Measurements from ENCODE around the gene TRHDE. TPM values are rescaled to one million over a fixed set of nuclear protein-coding genes. Genes with fewer than 3 reads are reported as not detected.

The TRHDE gene
- polyA plus RNA-seq, 2 of the 4 experiments (the other 2 are of a cell fraction) = 0.16 to 0.32 TPM

GRCh38 chr12:72618764-72619163 is 346.6 kb downstream of the TRHDE start:
- no peak for DNase-seq (ENCODE audit: low read depth in 1 of 2, low spot score in 1 of 2)
- ChIA-PET CTCF (no interaction called here), POLR2A (no interaction called here)
- H3K4me1 ChIP-seq = no peaks in the 10 kb centered on the region
- ATAC-seq = no peak
- TF ChIP-seq FOSL2 (IDR thresholded peaks at IDR 0.05) (no peak), FOSL2 (CRISPR knock-in tag; IDR thresholded peaks at IDR 0.05) (no peak), ZSCAN20 (CRISPR knock-in tag; IDR thresholded peaks at IDR 0.05) (no peak), PBX3 (IDR thresholded peaks at IDR 0.05) (no peak), ZFP36 (IDR thresholded peaks at IDR 0.05; ENCODE audit: borderline replicate concordance, partially characterized antibody) (no peak), BHLHE40 (IDR thresholded peaks at IDR 0.05; ENCODE audit: low read depth, low read length) (no peak), MAZ (IDR thresholded peaks at IDR 0.05; ENCODE audit: borderline replicate concordance, low read depth, low read length) (no peak), ATOH8 (CRISPR knock-in tag; IDR thresholded peaks at IDR 0.05; ENCODE audit: low read depth) (no peak), CBX2 (IDR thresholded peaks at IDR 0.05; ENCODE audit: borderline replicate concordance, low read depth) (no peak), KDM1A (IDR thresholded peaks at IDR 0.05; ENCODE audit: low read depth) (no peak), EHMT2 (IDR thresholded peaks at IDR 0.05; ENCODE audit: low read depth) (no peak)
- H3K9me3 ChIP-seq = no peaks in the 10 kb centered on the region
- no peak overlapping the region for H3K4me3 ChIP-seq
- H3K4me2 ChIP-seq = no peak overlapping the region
- 57% methylated on average over 6 of the region's 6 CpGs for WGBS (ENCODE audit: missing lambda C conversion rate)
- FAIRE-seq = no peak
- no peak overlapping the region for H3K27ac ChIP-seq

- TF ChIP-seq BCL3 (IDR thresholded peaks at IDR 0.05) = no peak
- TF ChIP-seq ZNF302 (CRISPR knock-in tag; IDR thresholded peaks at IDR 0.05) = no peak
- no peak for TF ChIP-seq USF2 (IDR thresholded peaks at IDR 0.05)
- no peak for TF ChIP-seq CEBPB (IDR thresholded peaks at IDR 0.05)
- no peak for TF ChIP-seq KDM5A (IDR thresholded peaks at IDR 0.05)
- Histone ChIP-seq H3K4me3 (no peak overlapping the region), H3K9me3 (no peaks in the 10 kb centered on the region), H3K4me1 (no peaks in the 10 kb centered on the region), H3K27ac (no peak overlapping the region), H3K4me2 (no peak overlapping the region)
- DNase-seq (ENCODE audit: low read depth in 1 of 2, low spot score in 1 of 2) (no peak), FAIRE-seq (no peak), ATAC-seq (no peak)
- POLR2A ChIA-PET = no interaction called here
- 3% methylated on average over 3 of the region's 3 CpGs for WGBS (ENCODE audit: missing lambda C conversion rate)
- CTCF ChIA-PET = no interaction called here
These were observed 350.4 kb downstream of the TRHDE start for GRCh38 chr12:72622556-72622955.

- ATAC-seq (no peak), FAIRE-seq (no peak), DNase-seq (ENCODE audit: low read depth in 1 of 2, low spot score in 1 of 2) (no peak)
- WGBS (ENCODE audit: missing lambda C conversion rate) = 6% methylated on average over 4 of the region's 4 CpGs
- no peaks in the 10 kb centered on the region for H3K9me3 ChIP-seq
- ChIA-PET POLR2A (no interaction called here), CTCF (no interaction called here)
- no peak for TF ChIP-seq POLR2AphosphoS2 (conservative IDR thresholded peaks at IDR 0.05; ENCODE audit: low read length)
- TF ChIP-seq MAFK (IDR thresholded peaks at IDR 0.05; ENCODE audit: partially characterized antibody) = no peak
- TF ChIP-seq ZFP36 (IDR thresholded peaks at IDR 0.05; ENCODE audit: borderline replicate concordance, partially characterized antibody) = no peak
- TF ChIP-seq TP53 (CRISPR knock-in tag; IDR thresholded peaks at IDR 0.05) = no peak
- TF ChIP-seq CHD4 (IDR thresholded peaks at IDR 0.05; ENCODE audit: borderline replicate concordance) = no peak
- no peak for TF ChIP-seq JUN (IDR thresholded peaks at IDR 0.05)
- no peak for TF ChIP-seq TFCP2L1 (CRISPR knock-in tag; IDR thresholded peaks at IDR 0.05)
- TF ChIP-seq MYC (IDR thresholded peaks at IDR 0.05; ENCODE audit: borderline replicate concordance, low read length) = no peak
- TF ChIP-seq ELK1 (IDR thresholded peaks at IDR 0.05; ENCODE audit: low read depth, low read length) = no peak
- TF ChIP-seq USF2 (IDR thresholded peaks at IDR 0.05) = no peak
- no peak for TF ChIP-seq ESRRA (IDR thresholded peaks at IDR 0.05; ENCODE audit: borderline replicate concordance, low read length)
- TF ChIP-seq RARB (CRISPR knock-in tag; IDR thresholded peaks at IDR 0.05) = no peak
- no peak for TF ChIP-seq FOSB (CRISPR knock-in tag; IDR thresholded peaks at IDR 0.05)
- TF ChIP-seq RAD21 (conservative IDR thresholded peaks at IDR 0.05 in 1 of 2, IDR thresholded peaks at IDR 0.05 in 1 of 2) = no peak
- no peak for TF ChIP-seq CHD2 (IDR thresholded peaks at IDR 0.05; ENCODE audit: low read length, partially characterized antibody)
- TF ChIP-seq CBX2 (IDR thresholded peaks at IDR 0.05; ENCODE audit: borderline replicate concordance, low read depth) = no peak
- no peak overlapping the region for H3K4me3 ChIP-seq
- H3K4me2 ChIP-seq = no peak overlapping the region
- H3K4me1 ChIP-seq = no peaks in the 10 kb centered on the region
- H3K27ac ChIP-seq = no peak overlapping the region
These were observed 359.9 kb downstream of the TRHDE start for GRCh38 chr12:72631926-72632685.

Data from A549 (cell line).